CD14-positive monocyte (primary cell): ENCODE data around the gene RPS24. TPM values are rescaled to one million over a fixed set of nuclear protein-coding genes. Genes with fewer than 3 reads are reported as not detected.
"Not testable (repeated sequence)": the region's sequence is repeated elsewhere in the genome, so short reads cannot be mapped to it uniquely, and the experiment has no call there.

Experiments
- DNase-seq, 3 donors: peaks; one replicate each; pipeline ENCODE4 v3.0.0-alpha.2; 2011 to 2022
- H2AFZ ChIP-seq: 2 replicates; pipeline ENCODE4 v1.6.0; 2012; ENCODE audit warnings: mild to moderate bottlenecking, low read depth, low read length, inconsistent platforms; ENCODE audit not compliant: insufficient read depth, poor library complexity, severe bottlenecking
- H3K27ac ChIP-seq, 2 donors: 1 replicate in 1 of 2; 2 replicates in 1 of 2; pipeline ENCODE4 v1.5.1; 2012 to 2013; ENCODE audit warnings: low read length in 2 of 2, control low read depth in 1 of 2, inconsistent platforms in 1 of 2, low read depth in 1 of 2, mild to moderate bottlenecking in 1 of 2
- H3K27me3 ChIP-seq, 2 donors: one replicate each; pipeline versions ENCODE4 v1.6.0 to v1.6.1; 2011 to 2013; ENCODE audit warnings: low read length in 2 of 2; ENCODE audit not compliant: control insufficient read depth in 2 of 2, insufficient read depth in 2 of 2
- H3K36me3 ChIP-seq, 2 donors: replicated peaks in 1 of 2; 1 replicate in 1 of 2; 2 replicates in 1 of 2; pipeline versions ENCODE4 v1.5.1 to v1.6.1; 2012 to 2013; ENCODE audit warnings: low read length in 2 of 2, control low read depth in 1 of 2, inconsistent platforms in 1 of 2, mild to moderate bottlenecking in 1 of 2; ENCODE audit not compliant: insufficient read depth in 2 of 2, control insufficient read depth in 1 of 2
- H3K4me1 ChIP-seq, 2 donors: 1 replicate in 1 of 2; 2 replicates in 1 of 2; pipeline versions ENCODE4 v1.5.1 to v1.6.1; 2012 to 2013; ENCODE audit warnings: low read length in 2 of 2, control low read depth in 1 of 2, inconsistent platforms in 1 of 2, mild to moderate bottlenecking in 1 of 2, moderate library complexity in 1 of 2; ENCODE audit not compliant: insufficient read depth in 2 of 2, control insufficient read depth in 1 of 2
- H3K4me2 ChIP-seq: replicated peaks from 2 replicates; pipeline ENCODE3; 2012; ENCODE audit warnings: low read length, moderate library complexity, mild to moderate bottlenecking; ENCODE audit not compliant: poor library complexity, severe bottlenecking; ENCODE audit errors: extremely low read depth
- H3K4me3 ChIP-seq, 3 experiments: fragments of 200-600 bp in 1 of 3; sonication (generic) in 1 of 3; replicated peaks in 1 of 3; 1 replicate in 2 of 3; 2 replicates in 1 of 3; pipeline ENCODE4 v1.5.1; 2011 to 2013; ENCODE audit warnings: low read length in 3 of 3, mild to moderate bottlenecking in 3 of 3, control low read depth in 2 of 3, low read depth in 2 of 3, inconsistent platforms in 1 of 3, moderate library complexity in 1 of 3
- H3K79me2 ChIP-seq: 2 replicates; pipeline ENCODE4 v1.6.0; 2012; ENCODE audit warnings: mild to moderate bottlenecking, control low read depth, inconsistent platforms, low read length, moderate library complexity; ENCODE audit not compliant: insufficient read depth
- H3K9ac ChIP-seq: 2 replicates; pipeline ENCODE4 v1.6.0; 2017; ENCODE audit warnings: low read length, mild to moderate bottlenecking; ENCODE audit not compliant: insufficient read depth, poor library complexity, severe bottlenecking
- H3K9me3 ChIP-seq, 2 donors: replicated peaks in 1 of 2; 1 replicate in 1 of 2; 2 replicates in 1 of 2; pipeline versions ENCODE4 v1.5.1 to v1.6.1; 2012 to 2013; ENCODE audit warnings: low read length in 2 of 2, control low read depth in 1 of 2; ENCODE audit not compliant: control insufficient read depth in 1 of 2, insufficient read depth in 1 of 2
- H4K20me1 ChIP-seq: 2 replicates; pipeline ENCODE4 v1.6.0; 2012; ENCODE audit warnings: mild to moderate bottlenecking, low read length, control low read depth, moderate library complexity; ENCODE audit not compliant: insufficient read depth
- H3K27ac Mint-ChIP-seq, 7 donors: one replicate each; pipeline ENCODE4 v1.8.0; 2020; ENCODE audit warnings: mild to moderate bottlenecking in 7 of 7, mixed read lengths in 7 of 7, moderate library complexity in 6 of 7, inconsistent platforms in 2 of 7
- H3K27me3 Mint-ChIP-seq, 3 donors: one replicate each; pipeline ENCODE4 v1.8.0; 2021 to 2022; ENCODE audit warnings: low read depth in 3 of 3, mild to moderate bottlenecking in 3 of 3, mixed read lengths in 3 of 3, moderate library complexity in 3 of 3, inconsistent platforms in 1 of 3
- H3K36me3 Mint-ChIP-seq, 2 donors: one replicate each; pipeline ENCODE4 v1.8.0; 2020; ENCODE audit warnings: mixed read lengths in 2 of 2, inconsistent platforms in 1 of 2, mild to moderate bottlenecking in 1 of 2
- H3K4me1 Mint-ChIP-seq: one replicate; pipeline ENCODE4 v1.8.0; 2020; ENCODE audit warnings: mild to moderate bottlenecking, mixed read lengths
- H3K4me3 Mint-ChIP-seq, 2 donors: one replicate each; pipeline ENCODE4 v1.8.0; 2020; ENCODE audit warnings: mild to moderate bottlenecking in 2 of 2, mixed read lengths in 2 of 2, moderate library complexity in 1 of 2
- H3K9me3 Mint-ChIP-seq, 7 donors: one replicate each; pipeline ENCODE4 v1.8.0; 2020 to 2022; ENCODE audit warnings: mixed read lengths in 7 of 7, mild to moderate bottlenecking in 6 of 7, moderate library complexity in 6 of 7, inconsistent platforms in 2 of 7
- WGBS: methylation state at CpG from one replicate; pipeline ENCODE4 v1.1.5; 2013; ENCODE audit warnings: missing lambda C conversion rate; ENCODE audit not compliant: insufficient coverage; 5-methylcytosine and 5-hydroxymethylcytosine counted together
- intact Hi-C, 2 donors: fragments of 100-400 bp; cut with micrococcal nuclease; formaldehyde crosslinking; loops; one replicate each; pipeline versions ENCODE4 v1.15.0 to v1.15.1; 2023
- polyA plus RNA-seq, 3 donors: library from polyadenylated mRNA; depleted of rRNA in 1 of 3; unstranded in 2 of 3; stranded (reverse) in 1 of 3; fragments of 300-500 nt in 2 of 3; fragments of >200 nt in 1 of 3; fragmentation: Illumina TruSeq in 2 of 3; gene quantifications; 1 replicate in 2 of 3; 2 replicates in 1 of 3; pipeline ENCODE4 v1.2.3, GENCODE V29; 2012 to 2021
- TF ChIP-seq, protein P1 (sequence below): fragments of 200-600 bp; IDR thresholded peaks from one replicate; pipeline ENCODE4 v1.8.0; 2022; ENCODE audit warnings: antibody characterized with exemption, mild to moderate bottlenecking

RPS24 gene
- polyA plus RNA-seq, 3 donors: 801 to 2,073 (median 840) TPM

DNA sequence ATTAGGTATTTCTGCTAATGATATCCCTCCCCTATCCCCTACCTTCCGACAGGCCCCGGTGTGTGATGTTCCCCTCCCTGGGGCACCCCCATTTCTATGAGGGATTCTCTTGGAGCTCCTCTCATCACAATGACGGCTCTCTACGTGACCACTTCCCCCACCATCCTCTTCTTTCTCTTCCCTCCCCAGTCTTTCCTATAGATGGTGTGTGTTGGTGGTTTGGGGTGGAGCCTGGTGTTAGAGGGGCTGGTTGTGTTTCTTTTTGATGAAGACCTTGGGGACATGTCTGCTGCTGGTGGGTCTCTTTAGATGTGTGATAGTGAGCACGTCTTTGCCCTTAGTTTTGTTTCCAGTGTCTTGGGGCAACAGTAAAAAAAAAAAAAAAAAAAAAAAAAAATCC is 28.6 kb downstream of the RPS24 start:
- H3K4me1 ChIP-seq: no peaks in the 10 kb centered on the region
- Mint-ChIP-seq H3K27me3 (peaks cover 1 to 3% (median 1%) of the 10 kb centered on the region in 3 donors), H3K4me1 (no peaks in the 10 kb centered on the region), H3K9me3 (no peaks in the 10 kb centered on the region), H3K27ac (no peak overlapping the region), H3K4me3 (no peak overlapping the region), H3K36me3 (no peaks in the 10 kb centered on the region)
- H3K9me3 ChIP-seq: no peaks in the 10 kb centered on the region
- no peak for DNase-seq
- H3K27ac ChIP-seq: no peak overlapping the region
- no peak overlapping the region for H3K4me3 ChIP-seq
- no peaks in the 10 kb centered on the region for H3K27me3 ChIP-seq
- intact Hi-C loops: no loop called here
- H2AFZ ChIP-seq: no peak overlapping the region
- no peak overlapping the region for H3K4me2 ChIP-seq
- no peaks in the 10 kb centered on the region for H4K20me1 ChIP-seq
- H3K79me2 ChIP-seq: no peaks in the 10 kb centered on the region
- no peak overlapping the region for H3K9ac ChIP-seq
- TF ChIP-seq, protein P1, sequence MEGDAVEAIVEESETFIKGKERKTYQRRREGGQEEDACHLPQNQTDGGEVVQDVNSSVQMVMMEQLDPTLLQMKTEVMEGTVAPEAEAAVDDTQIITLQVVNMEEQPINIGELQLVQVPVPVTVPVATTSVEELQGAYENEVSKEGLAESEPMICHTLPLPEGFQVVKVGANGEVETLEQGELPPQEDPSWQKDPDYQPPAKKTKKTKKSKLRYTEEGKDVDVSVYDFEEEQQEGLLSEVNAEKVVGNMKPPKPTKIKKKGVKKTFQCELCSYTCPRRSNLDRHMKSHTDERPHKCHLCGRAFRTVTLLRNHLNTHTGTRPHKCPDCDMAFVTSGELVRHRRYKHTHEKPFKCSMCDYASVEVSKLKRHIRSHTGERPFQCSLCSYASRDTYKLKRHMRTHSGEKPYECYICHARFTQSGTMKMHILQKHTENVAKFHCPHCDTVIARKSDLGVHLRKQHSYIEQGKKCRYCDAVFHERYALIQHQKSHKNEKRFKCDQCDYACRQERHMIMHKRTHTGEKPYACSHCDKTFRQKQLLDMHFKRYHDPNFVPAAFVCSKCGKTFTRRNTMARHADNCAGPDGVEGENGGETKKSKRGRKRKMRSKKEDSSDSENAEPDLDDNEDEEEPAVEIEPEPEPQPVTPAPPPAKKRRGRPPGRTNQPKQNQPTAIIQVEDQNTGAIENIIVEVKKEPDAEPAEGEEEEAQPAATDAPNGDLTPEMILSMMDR: no peak
- H3K36me3 ChIP-seq: no peaks in the 10 kb centered on the region
- whole genome bisulfite sequencing: no CpG with 5 or more reads among the region's 5 CpGs

DNA sequence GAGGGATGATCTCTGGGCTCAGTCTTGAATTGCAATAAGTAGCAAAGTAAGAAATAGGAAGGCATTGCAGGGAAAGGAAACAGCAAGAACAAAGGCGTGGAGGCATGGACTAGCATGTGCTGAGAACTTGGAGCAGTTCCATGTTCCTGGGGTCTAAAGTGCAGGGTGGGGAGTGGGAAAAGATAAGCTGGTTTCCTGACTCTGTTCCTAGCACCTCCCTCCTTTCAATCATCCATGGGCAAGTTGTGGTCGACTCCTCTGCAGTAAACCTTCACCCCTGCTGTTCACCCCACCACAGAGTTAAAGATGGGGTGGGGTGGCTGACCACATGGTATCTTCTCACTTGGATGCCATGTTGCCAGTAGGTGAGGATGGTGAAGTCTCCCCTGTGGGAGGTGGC is 29.6 kb downstream of the RPS24 start:
- Histone ChIP-seq H3K4me3 (no peak overlapping the region), H3K9ac (no peak overlapping the region), H3K79me2 (no peaks in the 10 kb centered on the region), H3K27me3 (no peaks in the 10 kb centered on the region), H3K36me3 (no peaks in the 10 kb centered on the region), H3K9me3 (no peaks in the 10 kb centered on the region), H4K20me1 (no peaks in the 10 kb centered on the region), H3K4me2 (no peak overlapping the region), H3K27ac (no peak overlapping the region), H3K4me1 (no peaks in the 10 kb centered on the region), H2AFZ (no peak overlapping the region)
- Mint-ChIP-seq H3K4me3 (no peak overlapping the region), H3K27me3 (peaks cover 1 to 3% (median 1%) of the 10 kb centered on the region in 3 donors), H3K36me3 (no peaks in the 10 kb centered on the region), H3K4me1 (no peaks in the 10 kb centered on the region), H3K9me3 (no peaks in the 10 kb centered on the region), H3K27ac (no peak overlapping the region)
- 83% methylated on average over 1 of the region's 2 CpGs for WGBS
- DNase-seq: no peak
- intact Hi-C loops: no loop called here
- TF ChIP-seq, protein P1: no peak

DNA sequence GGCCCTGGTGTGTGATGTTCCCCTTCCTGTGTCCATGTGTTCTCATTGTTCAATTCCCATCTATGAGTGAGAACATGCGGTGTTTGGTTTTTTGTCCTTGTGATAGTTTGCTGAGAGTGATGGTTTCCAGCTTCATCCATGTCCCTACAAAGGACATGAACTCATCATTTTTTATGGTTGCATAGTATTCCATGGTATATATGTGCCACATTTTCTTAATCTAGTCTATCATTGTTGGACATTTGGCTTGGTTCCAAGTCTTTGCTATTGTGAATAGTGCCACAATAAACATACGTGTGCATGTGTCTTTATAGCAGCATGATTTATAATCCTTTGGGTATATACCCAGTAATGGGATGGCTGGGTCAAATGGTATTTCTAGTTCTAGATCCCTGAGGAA is 31.3 kb downstream of the RPS24 start:
- H4K20me1 ChIP-seq, H3K4me1 ChIP-seq, H3K4me2 ChIP-seq, H3K27ac ChIP-seq, H3K36me3 ChIP-seq, H3K4me3 Mint-ChIP-seq, H3K9me3 ChIP-seq, H3K36me3 Mint-ChIP-seq, H3K4me1 Mint-ChIP-seq, H3K9me3 Mint-ChIP-seq, H3K79me2 ChIP-seq, intact Hi-C loops, H3K9ac ChIP-seq, H2AFZ ChIP-seq, H3K27me3 Mint-ChIP-seq, DNase-seq, H3K4me3 ChIP-seq, H3K27me3 ChIP-seq, H3K27ac Mint-ChIP-seq: not testable (repeated sequence)
- no CpG with 5 or more reads among the region's 2 CpGs for WGBS
